Panc1 (cell line): ENCODE measurements around the gene TES.

Experiments used
- CTCF ChIP-seq: fragments of 450-650 bp; IDR thresholded peaks from 2 replicates; pipeline ENCODE4 v1.5.1; 2017; ENCODE audit warnings: mild to moderate bottlenecking
- POLR2AphosphoS5 ChIP-seq: IDR thresholded peaks from 2 replicates; pipeline ENCODE4 v1.6.1; 2012; ENCODE audit warnings: mild to moderate bottlenecking, low read depth, low read length, moderate library complexity
- REST ChIP-seq, 2 experiments: IDR thresholded peaks; 2 replicates each; pipeline ENCODE4 v1.6.1; 2011 to 2012; ENCODE audit warnings: low read depth in 2 of 2, control low read depth in 1 of 2, low read length in 1 of 2, mild to moderate bottlenecking in 1 of 2, moderate library complexity in 1 of 2; ENCODE audit not compliant: insufficient read depth in 1 of 2
- SIN3A ChIP-seq: IDR thresholded peaks from 2 replicates; pipeline ENCODE4 v1.6.1; 2012; ENCODE audit warnings: low read depth, mild to moderate bottlenecking, low read length, moderate library complexity, borderline replicate concordance; ENCODE audit not compliant: insufficient read depth
- TCF7L2 ChIP-seq: IDR thresholded peaks from 2 replicates; pipeline ENCODE4 v1.6.1; 2011; ENCODE audit warnings: mild to moderate bottlenecking, low read depth, low read length, inconsistent platforms

GRCh38 chr7:116231543-116231942 is 21.2 kb downstream of the TES start:
- TF ChIP-seq CTCF, result no peak
- TF ChIP-seq SIN3A, result no peak
- TF ChIP-seq TCF7L2, result no peak
- TF ChIP-seq POLR2AphosphoS5, result no peak
- TF ChIP-seq REST (IDR thresholded peaks at IDR 0.05; ENCODE audit: insufficient read depth in 1 of 2, low read depth in 2 of 2, low read length in 1 of 2), result no peak
